ENCODE data around the gene SLC19A3. TPM values are rescaled to one million over a fixed set of nuclear protein-coding genes. Genes with fewer than 3 reads are reported as not detected.
"Not testable (repeated sequence)": the region's sequence is repeated elsewhere in the genome, so short reads cannot be mapped to it uniquely, and the experiment has no call there.

The SLC19A3 gene
- total RNA-seq, 1 experiment from 2014 or later, result 4.4 TPM

GRCh38 chr2:227684258-227684657 is 33.6 kb downstream of the SLC19A3 start:
- Histone ChIP-seq H3K36me3 (ENCODE audit: insufficient read depth, low read length, poor library complexity, severe bottlenecking) (no peaks in the 10 kb centered on the region), H3K9me3 (ENCODE audit: low read depth, low read length, poor library complexity, severe bottlenecking) (no peaks in the 10 kb centered on the region), H3K27me3 (replicated peaks; ENCODE audit: insufficient read depth, low read depth, low read length, poor library complexity) (no peaks in the 10 kb centered on the region), H3K27ac (ENCODE audit: low read depth, low read length, poor library complexity, severe bottlenecking) (no peak overlapping the region), H3K4me3 (ENCODE audit: low read depth, low read length, poor library complexity, severe bottlenecking) (no peak overlapping the region), H3K4me1 (ENCODE audit: insufficient read depth, low read length, poor library complexity, severe bottlenecking) (no peaks in the 10 kb centered on the region)
- BruUV-seq (replicated peaks), result no TSS peak
- POLR2A ChIA-PET (ENCODE audit: low non-redundant PET), result no interaction called here
- no peak for DNase-seq (ENCODE audit: low spot score)
- intact Hi-C loops (cut with micrococcal nuclease; ENCODE audit: unreplicated experiment), result no loop called here
- CTCF ChIA-PET, result no interaction called here
- TF ChIP-seq EZH2 (IDR thresholded peaks at IDR 0.05; ENCODE audit: borderline replicate concordance, low read depth, low read length, poor library complexity, severe bottlenecking), result no peak
- TF ChIP-seq, protein P1, sequence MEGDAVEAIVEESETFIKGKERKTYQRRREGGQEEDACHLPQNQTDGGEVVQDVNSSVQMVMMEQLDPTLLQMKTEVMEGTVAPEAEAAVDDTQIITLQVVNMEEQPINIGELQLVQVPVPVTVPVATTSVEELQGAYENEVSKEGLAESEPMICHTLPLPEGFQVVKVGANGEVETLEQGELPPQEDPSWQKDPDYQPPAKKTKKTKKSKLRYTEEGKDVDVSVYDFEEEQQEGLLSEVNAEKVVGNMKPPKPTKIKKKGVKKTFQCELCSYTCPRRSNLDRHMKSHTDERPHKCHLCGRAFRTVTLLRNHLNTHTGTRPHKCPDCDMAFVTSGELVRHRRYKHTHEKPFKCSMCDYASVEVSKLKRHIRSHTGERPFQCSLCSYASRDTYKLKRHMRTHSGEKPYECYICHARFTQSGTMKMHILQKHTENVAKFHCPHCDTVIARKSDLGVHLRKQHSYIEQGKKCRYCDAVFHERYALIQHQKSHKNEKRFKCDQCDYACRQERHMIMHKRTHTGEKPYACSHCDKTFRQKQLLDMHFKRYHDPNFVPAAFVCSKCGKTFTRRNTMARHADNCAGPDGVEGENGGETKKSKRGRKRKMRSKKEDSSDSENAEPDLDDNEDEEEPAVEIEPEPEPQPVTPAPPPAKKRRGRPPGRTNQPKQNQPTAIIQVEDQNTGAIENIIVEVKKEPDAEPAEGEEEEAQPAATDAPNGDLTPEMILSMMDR (conservative IDR thresholded peaks at IDR 0.05; ENCODE audit: low read depth, low read length), result no peak

DNA sequence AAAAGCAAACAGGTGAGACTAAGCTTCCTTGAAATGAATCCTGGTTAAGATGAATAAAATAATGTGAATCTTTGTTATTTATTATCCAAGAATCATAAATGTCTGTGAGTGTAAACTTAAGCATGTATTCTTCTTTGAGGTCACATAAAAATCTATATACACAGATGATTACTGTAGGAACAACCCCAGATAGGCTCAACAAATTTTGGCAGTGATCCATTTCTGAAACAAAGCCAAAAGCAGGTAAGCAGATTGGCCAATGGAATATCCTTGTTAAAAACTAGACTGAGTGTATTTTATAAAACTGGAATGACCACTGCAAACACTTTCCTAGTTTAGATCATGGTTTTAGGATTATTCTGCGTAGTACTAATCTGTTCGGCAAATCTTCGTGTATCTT is 39.9 kb downstream of the SLC19A3 start:
- Histone ChIP-seq H3K27me3 (replicated peaks; ENCODE audit: insufficient read depth, low read depth, low read length, poor library complexity) (no peaks in the 10 kb centered on the region), H3K27ac (ENCODE audit: low read depth, low read length, poor library complexity, severe bottlenecking) (no peak overlapping the region), H3K4me3 (ENCODE audit: low read depth, low read length, poor library complexity, severe bottlenecking) (no peak overlapping the region), H3K4me1 (ENCODE audit: insufficient read depth, low read length, poor library complexity, severe bottlenecking) (no peaks in the 10 kb centered on the region), H3K36me3 (ENCODE audit: insufficient read depth, low read length, poor library complexity, severe bottlenecking) (no peaks in the 10 kb centered on the region), H3K9me3 (ENCODE audit: low read depth, low read length, poor library complexity, severe bottlenecking) (no peaks in the 10 kb centered on the region)
- ChIA-PET POLR2A (ENCODE audit: low non-redundant PET) (no interaction called here), CTCF (no interaction called here)
- TF ChIP-seq, protein P1 (conservative IDR thresholded peaks at IDR 0.05; ENCODE audit: low read depth, low read length), result no peak
- no peak for TF ChIP-seq EZH2 (IDR thresholded peaks at IDR 0.05; ENCODE audit: borderline replicate concordance, low read depth, low read length, poor library complexity, severe bottlenecking)
- no peak for DNase-seq (ENCODE audit: low spot score)
- intact Hi-C loops (cut with micrococcal nuclease; ENCODE audit: unreplicated experiment), result no loop called here
- no TSS peak for BruUV-seq (replicated peaks)

GRCh38 chr2:227674485-227674884 is 43.3 kb downstream of the SLC19A3 start:
- H3K27me3 ChIP-seq (replicated peaks; ENCODE audit: insufficient read depth, low read depth, low read length, poor library complexity), result no peaks in the 10 kb centered on the region
- CTCF ChIA-PET, result interaction anchor here (1.0 kb wide), 1 partner anchor 16 kb away, joined by 5 read pairs; no protein-coding TSS in a partner anchor
- no peaks in the 10 kb centered on the region for H3K4me1 ChIP-seq (ENCODE audit: insufficient read depth, low read length, poor library complexity, severe bottlenecking)
- no TSS peak for BruUV-seq (replicated peaks)
- no peak for DNase-seq (ENCODE audit: low spot score)
- intact Hi-C loops (cut with micrococcal nuclease; ENCODE audit: unreplicated experiment), result no loop called here
- TF ChIP-seq, protein P1 (conservative IDR thresholded peaks at IDR 0.05; ENCODE audit: low read depth, low read length), result no peak
- TF ChIP-seq EZH2 (IDR thresholded peaks at IDR 0.05; ENCODE audit: borderline replicate concordance, low read depth, low read length, poor library complexity, severe bottlenecking), result no peak
- no peak overlapping the region for H3K27ac ChIP-seq (ENCODE audit: low read depth, low read length, poor library complexity, severe bottlenecking)
- POLR2A ChIA-PET (ENCODE audit: low non-redundant PET), result no interaction called here
- H3K36me3 ChIP-seq (ENCODE audit: insufficient read depth, low read length, poor library complexity, severe bottlenecking), result no peaks in the 10 kb centered on the region
- H3K4me3 ChIP-seq (ENCODE audit: low read depth, low read length, poor library complexity, severe bottlenecking), result no peak overlapping the region
- H3K9me3 ChIP-seq (ENCODE audit: low read depth, low read length, poor library complexity, severe bottlenecking), result no peaks in the 10 kb centered on the region

GRCh38 chr2:227673620-227674019 is 44.2 kb downstream of the SLC19A3 start:
- POLR2A ChIA-PET (ENCODE audit: low non-redundant PET); H3K9me3 ChIP-seq (ENCODE audit: low read depth, low read length, poor library complexity, severe bottlenecking); H3K36me3 ChIP-seq (ENCODE audit: insufficient read depth, low read length, poor library complexity, severe bottlenecking); H3K4me1 ChIP-seq (ENCODE audit: insufficient read depth, low read length, poor library complexity, severe bottlenecking); H3K4me3 ChIP-seq (ENCODE audit: low read depth, low read length, poor library complexity, severe bottlenecking); DNase-seq (ENCODE audit: low spot score); BruUV-seq (replicated peaks); H3K27me3 ChIP-seq (replicated peaks; ENCODE audit: insufficient read depth, low read depth, low read length, poor library complexity); H3K27ac ChIP-seq (ENCODE audit: low read depth, low read length, poor library complexity, severe bottlenecking); intact Hi-C loops (cut with micrococcal nuclease; ENCODE audit: unreplicated experiment); CTCF ChIA-PET: not testable (repeated sequence)

Measured in A673 (cell line).